SK-N-SH (cell line): ENCODE data around the gene FOXA2. TPM values are rescaled to one million over a fixed set of nuclear protein-coding genes. Genes with fewer than 3 reads are reported as not detected.
"Not testable (repeated sequence)": the region's sequence is repeated elsewhere in the genome, so short reads cannot be mapped to it uniquely, and the experiment has no call there.

Experiments
- CTCF ChIA-PET: fragments of 300-600, 350-600 bp; formaldehyde crosslinking; extraction: SDS; loops from one replicate; lab custom pipeline; 2021; lab: Yijun Ruan, JAX
- POLR2A ChIA-PET: fragments of 350-600 bp; sonication (Branson Sonifier 250); formaldehyde crosslinking; extraction: SDS; loops from one replicate; lab custom pipeline; 2020; ENCODE audit warnings: antibody characterized with exemption, inconsistent platforms; lab: Yijun Ruan, JAX
- DNase-seq: peaks from one replicate; pipeline ENCODE4 v3.0.0; 2012
- H2AFZ ChIP-seq: fragments of 200-600 bp; sonication (generic); 2 replicates; pipeline ENCODE4 v1.8.1; 2016; ENCODE audit warnings: antibody characterized with exemption, mild to moderate bottlenecking, low read depth
- H3F3A ChIP-seq: fragments of 200-600 bp; sonication (generic); replicated peaks from 2 replicates; pipeline ENCODE3; 2016; ENCODE audit warnings: antibody characterized with exemption, mild to moderate bottlenecking; ENCODE audit not compliant: insufficient read depth
- H3K27ac ChIP-seq, 2 experiments: fragments of 200-500 bp in 1 of 2; fragments of 200-600 bp in 1 of 2; sonication (Bioruptor generic) in 1 of 2; sonication (generic), shearing (Covaris generic) in 1 of 2; 2 replicates each; pipeline versions ENCODE4 v1.5.1 to v1.6.1; 2014 to 2016; ENCODE audit warnings: low read depth in 2 of 2, inconsistent platforms in 1 of 2, low read length in 1 of 2, mild to moderate bottlenecking in 1 of 2, mixed read lengths in 1 of 2
- H3K27me3 ChIP-seq: fragments of 200-600 bp; sonication (generic), shearing (Covaris generic); 2 replicates; pipeline ENCODE4 v1.6.1; 2016; ENCODE audit warnings: mixed run types; ENCODE audit not compliant: insufficient read depth
- H3K36me3 ChIP-seq, 2 experiments: fragments of 200-500 bp in 1 of 2; fragments of 200-600 bp in 1 of 2; sonication (Bioruptor generic) in 1 of 2; sonication (generic) in 1 of 2; replicated peaks in 1 of 2; 2 replicates each; pipeline versions ENCODE3 to v1.5.1; 2014 to 2016; ENCODE audit warnings: low read length in 1 of 2, mild to moderate bottlenecking in 1 of 2; ENCODE audit not compliant: insufficient read depth in 2 of 2, control insufficient read depth in 1 of 2
- H3K4me1 ChIP-seq, 2 experiments: fragments of 200-500 bp in 1 of 2; fragments of 200-600 bp in 1 of 2; sonication (Bioruptor generic) in 1 of 2; sonication (generic), shearing (Covaris generic) in 1 of 2; 2 replicates each; pipeline versions ENCODE4 v1.5.1 to v1.6.1; 2014 to 2016; ENCODE audit warnings: low read depth in 1 of 2, low read length in 1 of 2, mixed run types in 1 of 2; ENCODE audit not compliant: insufficient read depth in 2 of 2, control insufficient read depth in 1 of 2
- H3K4me2 ChIP-seq: fragments of 200-600 bp; sonication (generic), shearing (Covaris generic); 2 replicates; pipeline ENCODE4 v1.6.1; 2017; ENCODE audit warnings: mixed run types
- H3K4me3 ChIP-seq, 2 experiments: fragments of 200-500 bp in 1 of 2; fragments of 200-600 bp in 1 of 2; sonication (Bioruptor generic) in 1 of 2; sonication (generic), shearing (Covaris generic) in 1 of 2; 2 replicates each; pipeline versions ENCODE4 v1.5.1 to v1.8.1; 2014 to 2016; ENCODE audit warnings: low read depth in 2 of 2, inconsistent platforms in 1 of 2, low read length in 1 of 2, mild to moderate bottlenecking in 1 of 2, mixed read lengths in 1 of 2, moderate library complexity in 1 of 2
- H3K79me2 ChIP-seq: fragments of 200-600 bp; sonication (generic); 2 replicates; pipeline ENCODE4 v1.8.1; 2017; ENCODE audit warnings: mild to moderate bottlenecking; ENCODE audit not compliant: insufficient read depth
- H3K9ac ChIP-seq: fragments of 200-600 bp; sonication (generic); 2 replicates; pipeline ENCODE4 v1.6.1; 2017; ENCODE audit warnings: mixed run types
- H3K9me2 ChIP-seq: fragments of 200-600 bp; sonication (generic); 2 replicates; pipeline ENCODE4 v1.6.1; 2017; ENCODE audit warnings: mixed run types
- H3K9me3 ChIP-seq: fragments of 200-600 bp; sonication (generic); 2 replicates; pipeline ENCODE4 v1.6.1; 2017; ENCODE audit warnings: mixed run types, mild to moderate bottlenecking, moderate library complexity
- H4K20me1 ChIP-seq: fragments of 200-600 bp; sonication (generic); 2 replicates; pipeline ENCODE4 v1.6.1; 2017; ENCODE audit warnings: mild to moderate bottlenecking, mixed run types; ENCODE audit not compliant: insufficient read depth
- CHD2 ChIP-seq: fragments of 150-350 bp; IDR thresholded peaks from 2 replicates; pipeline ENCODE4 v1.6.1; 2018; ENCODE audit warnings: low read length; ENCODE audit not compliant: partially characterized antibody
- EP300 ChIP-seq, 2 experiments: IDR thresholded peaks; 2 replicates each; pipeline versions ENCODE4 v1.4.0 to v1.6.1; 2012; ENCODE audit warnings: borderline replicate concordance in 1 of 2, low read depth in 1 of 2, low read length in 1 of 2
- GATA2 ChIP-seq: sonication (generic); formaldehyde crosslinking; IDR thresholded peaks from 2 replicates; pipeline ENCODE4 v1.5.0; 2020; ENCODE audit warnings: mild to moderate bottlenecking, missing genetic modification reagents
- RCOR1 ChIP-seq: fragments of 150-350 bp; IDR thresholded peaks from 2 replicates; pipeline ENCODE4 v1.6.1; 2017; ENCODE audit warnings: antibody characterized with exemption, low read length
- RFX5 ChIP-seq: IDR thresholded peaks from 2 replicates; pipeline ENCODE4 v1.6.1; 2012; ENCODE audit warnings: mild to moderate bottlenecking, improper control_type of control experiment, low read length
- TAF1 ChIP-seq: IDR thresholded peaks from 2 replicates; pipeline ENCODE4 v1.6.1; 2012; ENCODE audit warnings: low read depth, mild to moderate bottlenecking, low read length, moderate library complexity, borderline replicate concordance
- WGBS: methylation state at CpG from one replicate; pipeline ENCODE4 v1.1.6; 2017; ENCODE audit warnings: low lambda C conversion rate; 5-methylcytosine and 5-hydroxymethylcytosine counted together
- polyA plus RNA-seq, 3 experiments: library from polyadenylated mRNA; depleted of rRNA; stranded (reverse); fragments of >200 nt; gene quantifications; 2 replicates each; pipeline ENCODE4 v1.2.3, GENCODE V29; 2012
- TF ChIP-seq, protein P1 (sequence below): IDR thresholded peaks from 2 replicates; pipeline ENCODE4; 2012
- TF ChIP-seq, protein P2 (sequence below): IDR thresholded peaks from 2 replicates; pipeline ENCODE4 v1.6.1; 2012; ENCODE audit warnings: mild to moderate bottlenecking, low read depth, low read length, moderate library complexity

Gene FOXA2
- polyA plus RNA-seq, 1 of the 3 experiments (the other 2 are of a cell fraction): not detected

- no peak for TF ChIP-seq RFX5
- no peak for TF ChIP-seq TAF1
- TF ChIP-seq EP300 (IDR thresholded peaks at IDR 0.05; ENCODE audit: borderline replicate concordance in 1 of 2, low read depth in 1 of 2, low read length in 1 of 2): no peak
- no peak for TF ChIP-seq CHD2
- TF ChIP-seq GATA2: no peak
- no peak for TF ChIP-seq RCOR1
- TF ChIP-seq, protein P1, sequence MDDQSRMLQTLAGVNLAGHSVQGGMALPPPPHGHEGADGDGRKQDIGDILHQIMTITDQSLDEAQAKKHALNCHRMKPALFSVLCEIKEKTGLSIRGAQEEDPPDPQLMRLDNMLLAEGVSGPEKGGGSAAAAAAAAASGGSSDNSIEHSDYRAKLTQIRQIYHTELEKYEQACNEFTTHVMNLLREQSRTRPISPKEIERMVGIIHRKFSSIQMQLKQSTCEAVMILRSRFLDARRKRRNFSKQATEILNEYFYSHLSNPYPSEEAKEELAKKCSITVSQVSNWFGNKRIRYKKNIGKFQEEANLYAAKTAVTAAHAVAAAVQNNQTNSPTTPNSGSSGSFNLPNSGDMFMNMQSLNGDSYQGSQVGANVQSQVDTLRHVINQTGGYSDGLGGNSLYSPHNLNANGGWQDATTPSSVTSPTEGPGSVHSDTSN: no peak
- TF ChIP-seq, protein P2, sequence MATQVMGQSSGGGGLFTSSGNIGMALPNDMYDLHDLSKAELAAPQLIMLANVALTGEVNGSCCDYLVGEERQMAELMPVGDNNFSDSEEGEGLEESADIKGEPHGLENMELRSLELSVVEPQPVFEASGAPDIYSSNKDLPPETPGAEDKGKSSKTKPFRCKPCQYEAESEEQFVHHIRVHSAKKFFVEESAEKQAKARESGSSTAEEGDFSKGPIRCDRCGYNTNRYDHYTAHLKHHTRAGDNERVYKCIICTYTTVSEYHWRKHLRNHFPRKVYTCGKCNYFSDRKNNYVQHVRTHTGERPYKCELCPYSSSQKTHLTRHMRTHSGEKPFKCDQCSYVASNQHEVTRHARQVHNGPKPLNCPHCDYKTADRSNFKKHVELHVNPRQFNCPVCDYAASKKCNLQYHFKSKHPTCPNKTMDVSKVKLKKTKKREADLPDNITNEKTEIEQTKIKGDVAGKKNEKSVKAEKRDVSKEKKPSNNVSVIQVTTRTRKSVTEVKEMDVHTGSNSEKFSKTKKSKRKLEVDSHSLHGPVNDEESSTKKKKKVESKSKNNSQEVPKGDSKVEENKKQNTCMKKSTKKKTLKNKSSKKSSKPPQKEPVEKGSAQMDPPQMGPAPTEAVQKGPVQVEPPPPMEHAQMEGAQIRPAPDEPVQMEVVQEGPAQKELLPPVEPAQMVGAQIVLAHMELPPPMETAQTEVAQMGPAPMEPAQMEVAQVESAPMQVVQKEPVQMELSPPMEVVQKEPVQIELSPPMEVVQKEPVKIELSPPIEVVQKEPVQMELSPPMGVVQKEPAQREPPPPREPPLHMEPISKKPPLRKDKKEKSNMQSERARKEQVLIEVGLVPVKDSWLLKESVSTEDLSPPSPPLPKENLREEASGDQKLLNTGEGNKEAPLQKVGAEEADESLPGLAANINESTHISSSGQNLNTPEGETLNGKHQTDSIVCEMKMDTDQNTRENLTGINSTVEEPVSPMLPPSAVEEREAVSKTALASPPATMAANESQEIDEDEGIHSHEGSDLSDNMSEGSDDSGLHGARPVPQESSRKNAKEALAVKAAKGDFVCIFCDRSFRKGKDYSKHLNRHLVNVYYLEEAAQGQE: no peak
- no peaks in the 10 kb centered on the region for H3K36me3 ChIP-seq
- no peaks in the 10 kb centered on the region for H3K79me2 ChIP-seq
- no peaks in the 10 kb centered on the region for H3K9me3 ChIP-seq
- H3K27me3 ChIP-seq: peaks cover 18% of the 10 kb centered on the region
- H3K4me3 ChIP-seq: no peak overlapping the region
- no peak overlapping the region for H3K9ac ChIP-seq
- H3F3A ChIP-seq: no peaks in the 10 kb centered on the region
- WGBS: 16% methylated on average over 2 of the region's 2 CpGs
- ChIA-PET POLR2A (no interaction called here), CTCF (interaction anchor here (0.6 kb wide), 1 partner anchor 735 kb away, joined by 3 read pairs; no protein-coding TSS in a partner anchor)
- H3K27ac ChIP-seq: no peak overlapping the region
- H2AFZ ChIP-seq: no peak overlapping the region
- no peaks in the 10 kb centered on the region for H3K9me2 ChIP-seq
- DNase-seq: no peak
- H3K4me2 ChIP-seq: no peak overlapping the region
- H4K20me1 ChIP-seq: no peaks in the 10 kb centered on the region
- H3K4me1 ChIP-seq: no peaks in the 10 kb centered on the region
Observed at GRCh38 chr20:22554391-22554790, 30.0 kb downstream of the FOXA2 start.

- H3K36me3 ChIP-seq, POLR2A ChIA-PET, H3K4me3 ChIP-seq, H3K4me2 ChIP-seq, H3K9ac ChIP-seq, H3F3A ChIP-seq, H3K4me1 ChIP-seq, H2AFZ ChIP-seq, H3K9me2 ChIP-seq, H3K9me3 ChIP-seq, DNase-seq, H4K20me1 ChIP-seq, H3K27ac ChIP-seq, CTCF ChIA-PET, H3K79me2 ChIP-seq, H3K27me3 ChIP-seq: not testable (repeated sequence)
- WGBS: 9% methylated on average over 4 of the region's 4 CpGs
Observed at GRCh38 chr20:22550514-22550913, 33.9 kb downstream of the FOXA2 start.
